ENCODE measurements around the gene PSMD6. TPM values are rescaled to one million over a fixed set of nuclear protein-coding genes. Genes with fewer than 3 reads are reported as not detected.

PSMD6 gene
- total RNA-seq, 1 donor from 2014 or later, result 81.4 TPM

DNA sequence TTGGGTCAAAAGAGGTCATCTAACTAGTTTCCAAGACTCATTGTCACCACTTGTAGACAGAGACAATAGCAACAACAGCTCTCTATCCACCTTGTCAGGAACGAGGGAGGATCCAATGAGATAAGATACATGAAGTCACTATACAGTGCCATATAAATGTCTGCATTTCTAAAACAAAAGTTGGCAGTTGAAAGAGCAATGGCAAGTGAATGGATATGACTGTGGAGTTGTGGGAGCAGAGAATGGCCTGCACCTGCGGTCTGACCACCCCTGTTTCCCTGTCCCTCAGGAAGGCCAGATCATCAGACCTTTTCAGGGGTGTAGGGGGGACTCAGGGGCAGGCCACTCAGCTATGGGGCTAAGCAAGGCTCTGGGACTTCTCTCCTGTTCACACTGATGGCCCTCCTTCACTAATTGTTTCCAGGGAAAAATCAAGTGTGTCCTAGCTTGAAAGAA, 40.7 kb upstream of the PSMD6 start:
- H3K36me3 Mint-ChIP-seq, result no peaks in the 10 kb centered on the region
- peaks cover 7% of the 10 kb centered on the region for H3K9me3 Mint-ChIP-seq
- TF ChIP-seq, protein P1, sequence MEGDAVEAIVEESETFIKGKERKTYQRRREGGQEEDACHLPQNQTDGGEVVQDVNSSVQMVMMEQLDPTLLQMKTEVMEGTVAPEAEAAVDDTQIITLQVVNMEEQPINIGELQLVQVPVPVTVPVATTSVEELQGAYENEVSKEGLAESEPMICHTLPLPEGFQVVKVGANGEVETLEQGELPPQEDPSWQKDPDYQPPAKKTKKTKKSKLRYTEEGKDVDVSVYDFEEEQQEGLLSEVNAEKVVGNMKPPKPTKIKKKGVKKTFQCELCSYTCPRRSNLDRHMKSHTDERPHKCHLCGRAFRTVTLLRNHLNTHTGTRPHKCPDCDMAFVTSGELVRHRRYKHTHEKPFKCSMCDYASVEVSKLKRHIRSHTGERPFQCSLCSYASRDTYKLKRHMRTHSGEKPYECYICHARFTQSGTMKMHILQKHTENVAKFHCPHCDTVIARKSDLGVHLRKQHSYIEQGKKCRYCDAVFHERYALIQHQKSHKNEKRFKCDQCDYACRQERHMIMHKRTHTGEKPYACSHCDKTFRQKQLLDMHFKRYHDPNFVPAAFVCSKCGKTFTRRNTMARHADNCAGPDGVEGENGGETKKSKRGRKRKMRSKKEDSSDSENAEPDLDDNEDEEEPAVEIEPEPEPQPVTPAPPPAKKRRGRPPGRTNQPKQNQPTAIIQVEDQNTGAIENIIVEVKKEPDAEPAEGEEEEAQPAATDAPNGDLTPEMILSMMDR (conservative IDR thresholded peaks at IDR 0.05), result no peak
- H3K27me3 Mint-ChIP-seq, result peaks cover 7% of the 10 kb centered on the region
- no peak overlapping the region for H3K4me3 Mint-ChIP-seq
- no peak for DNase-seq (ENCODE audit: extremely low spot score, unreplicated experiment)
- H3K27ac Mint-ChIP-seq, result peak overlapping the region; percentile 17
- peaks cover 30% of the 10 kb centered on the region for H3K4me1 Mint-ChIP-seq (ENCODE audit: unreplicated experiment)

DNA sequence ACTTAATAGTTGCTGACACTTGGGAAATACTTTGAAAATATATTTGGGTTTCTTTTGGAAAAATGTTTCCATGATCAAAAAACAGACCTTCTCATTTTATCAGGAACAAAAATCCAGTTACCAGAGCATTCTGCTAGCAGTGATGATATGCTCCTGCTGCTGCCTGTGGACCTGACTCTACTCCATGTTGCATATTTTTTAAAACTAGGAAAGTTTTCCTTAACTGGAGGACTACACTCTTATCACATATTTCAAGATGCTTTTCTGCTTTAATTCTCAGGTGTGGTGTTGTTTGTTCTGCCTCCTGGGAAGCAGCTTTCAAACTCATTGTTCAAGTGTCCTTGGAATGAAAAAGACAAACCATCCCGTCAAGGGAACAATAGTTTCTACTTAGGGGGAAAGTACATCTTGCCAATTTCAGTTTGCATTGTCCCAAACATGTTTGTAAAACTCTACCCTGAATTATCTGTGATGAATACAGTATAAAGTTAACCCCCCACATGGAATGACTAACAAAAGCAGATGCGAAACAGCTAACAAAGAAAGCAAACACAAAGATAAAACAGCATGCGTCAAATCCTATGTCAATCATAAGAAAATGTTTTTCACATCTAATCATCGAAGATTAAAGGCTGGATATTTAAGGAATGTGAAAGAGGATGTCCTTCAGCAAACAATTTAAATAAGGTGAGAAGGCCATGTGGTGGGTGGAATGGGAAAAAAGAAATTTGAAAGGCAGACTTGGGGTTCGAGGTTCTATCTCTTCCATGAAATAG, 40.1 kb upstream of the PSMD6 start:
- Mint-ChIP-seq H3K9me3 (peaks cover 3% of the 10 kb centered on the region), H3K4me3 (no peak overlapping the region), H3K27ac (peak overlapping the region; percentile 17), H3K36me3 (no peaks in the 10 kb centered on the region), H3K4me1 (ENCODE audit: unreplicated experiment) (peaks cover 37% of the 10 kb centered on the region), H3K27me3 (peaks cover 7% of the 10 kb centered on the region)
- DNase-seq (ENCODE audit: extremely low spot score, unreplicated experiment), result no peak
- TF ChIP-seq, protein P1 (conservative IDR thresholded peaks at IDR 0.05), result no peak

DNA sequence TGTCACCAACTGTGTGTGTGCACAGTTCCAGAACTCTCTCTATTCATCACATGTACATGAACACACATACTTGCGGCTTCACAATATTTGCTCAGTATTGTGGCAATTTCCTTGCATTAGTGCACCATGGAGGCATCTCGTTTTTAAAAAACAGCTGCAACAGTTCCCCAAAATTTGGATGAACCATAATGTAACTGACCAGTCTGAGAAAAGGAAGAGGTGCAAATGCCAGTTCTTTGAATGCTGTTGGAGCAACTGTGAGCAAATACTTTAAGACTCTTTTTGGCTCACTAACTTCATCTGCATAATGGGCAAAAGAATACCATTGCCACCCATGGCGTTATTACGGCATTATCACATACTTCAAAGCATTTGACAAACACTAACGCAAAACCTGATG, 38.3 kb upstream of the PSMD6 start:
- Mint-ChIP-seq H3K36me3 (no peaks in the 10 kb centered on the region), H3K27ac (no peak overlapping the region), H3K4me1 (ENCODE audit: unreplicated experiment) (peaks cover 34% of the 10 kb centered on the region), H3K27me3 (peaks cover 7% of the 10 kb centered on the region), H3K9me3 (no peaks in the 10 kb centered on the region), H3K4me3 (no peak overlapping the region)
- TF ChIP-seq, protein P1 (conservative IDR thresholded peaks at IDR 0.05), result no peak
- no peak for DNase-seq (ENCODE audit: extremely low spot score, unreplicated experiment)

DNA sequence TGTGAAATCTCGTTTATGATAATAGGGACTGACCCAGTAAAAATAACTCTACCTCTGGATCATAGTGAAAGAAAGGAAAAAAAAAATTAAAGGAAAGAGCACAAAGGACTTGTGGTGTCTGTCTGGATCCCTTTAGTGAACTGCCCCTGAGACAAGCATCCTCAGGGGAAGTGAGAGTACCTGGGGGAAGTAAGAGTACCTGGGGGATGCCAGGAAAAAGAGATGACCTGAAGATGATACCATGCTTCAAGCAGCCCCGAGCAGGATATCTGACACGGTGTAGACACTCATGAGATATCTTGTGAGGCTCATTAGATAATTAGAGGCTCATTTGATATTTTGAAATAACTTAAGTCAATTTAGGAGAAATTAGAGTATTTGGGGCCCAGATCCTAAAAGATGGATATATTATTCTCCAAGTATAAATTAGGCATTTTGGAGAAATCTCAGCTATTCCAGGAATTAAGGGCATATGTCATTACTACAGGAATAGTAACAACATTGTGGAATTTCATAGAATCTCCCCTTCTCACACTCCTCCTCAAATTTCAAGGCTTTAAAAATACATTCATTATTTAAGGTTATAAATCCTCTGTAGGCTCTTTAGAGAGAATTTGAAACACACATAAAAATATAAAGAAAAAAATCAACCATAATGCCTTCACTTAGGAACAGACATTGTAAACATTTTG, 36.3 kb upstream of the PSMD6 start:
- TF ChIP-seq, protein P1 (conservative IDR thresholded peaks at IDR 0.05), result no peak
- H3K36me3 Mint-ChIP-seq, result no peaks in the 10 kb centered on the region
- no peaks in the 10 kb centered on the region for H3K9me3 Mint-ChIP-seq
- H3K4me3 Mint-ChIP-seq, result no peak overlapping the region
- DNase-seq (ENCODE audit: extremely low spot score, unreplicated experiment), result no peak
- H3K27ac Mint-ChIP-seq, result no peak overlapping the region
- H3K27me3 Mint-ChIP-seq, result peaks cover 10% of the 10 kb centered on the region
- peaks cover 30% of the 10 kb centered on the region for H3K4me1 Mint-ChIP-seq (ENCODE audit: unreplicated experiment)

DNA sequence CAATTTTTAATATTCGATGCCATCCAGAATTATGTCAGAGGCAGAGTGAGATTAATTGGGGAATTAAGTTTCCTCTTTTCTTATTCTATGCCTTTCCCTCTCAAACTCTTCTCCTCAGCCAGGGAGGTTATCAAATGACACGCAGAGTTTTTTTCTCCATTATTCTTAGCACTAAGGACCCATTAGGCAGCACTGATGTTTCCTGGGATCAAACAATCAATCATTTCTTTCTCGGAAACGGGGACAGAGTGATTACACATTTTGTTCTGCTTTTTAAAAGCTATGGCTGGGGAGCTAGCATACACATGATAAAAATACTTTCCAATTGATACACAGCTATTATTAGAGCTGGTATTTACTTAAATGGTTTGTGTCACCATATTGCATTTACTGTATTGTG, 35.3 kb upstream of the PSMD6 start:
- DNase-seq (ENCODE audit: extremely low spot score, unreplicated experiment), result no peak
- no peak overlapping the region for H3K27ac Mint-ChIP-seq
- H3K4me3 Mint-ChIP-seq, result no peak overlapping the region
- peaks cover 26% of the 10 kb centered on the region for H3K4me1 Mint-ChIP-seq (ENCODE audit: unreplicated experiment)
- no peaks in the 10 kb centered on the region for H3K9me3 Mint-ChIP-seq
- TF ChIP-seq, protein P1 (conservative IDR thresholded peaks at IDR 0.05), result no peak
- no peaks in the 10 kb centered on the region for H3K36me3 Mint-ChIP-seq
- peaks cover 7% of the 10 kb centered on the region for H3K27me3 Mint-ChIP-seq

Data from type B pancreatic cell (in vitro differentiated cells).